ENCODE data around the gene C7orf57.

C7orf57 gene

DNA sequence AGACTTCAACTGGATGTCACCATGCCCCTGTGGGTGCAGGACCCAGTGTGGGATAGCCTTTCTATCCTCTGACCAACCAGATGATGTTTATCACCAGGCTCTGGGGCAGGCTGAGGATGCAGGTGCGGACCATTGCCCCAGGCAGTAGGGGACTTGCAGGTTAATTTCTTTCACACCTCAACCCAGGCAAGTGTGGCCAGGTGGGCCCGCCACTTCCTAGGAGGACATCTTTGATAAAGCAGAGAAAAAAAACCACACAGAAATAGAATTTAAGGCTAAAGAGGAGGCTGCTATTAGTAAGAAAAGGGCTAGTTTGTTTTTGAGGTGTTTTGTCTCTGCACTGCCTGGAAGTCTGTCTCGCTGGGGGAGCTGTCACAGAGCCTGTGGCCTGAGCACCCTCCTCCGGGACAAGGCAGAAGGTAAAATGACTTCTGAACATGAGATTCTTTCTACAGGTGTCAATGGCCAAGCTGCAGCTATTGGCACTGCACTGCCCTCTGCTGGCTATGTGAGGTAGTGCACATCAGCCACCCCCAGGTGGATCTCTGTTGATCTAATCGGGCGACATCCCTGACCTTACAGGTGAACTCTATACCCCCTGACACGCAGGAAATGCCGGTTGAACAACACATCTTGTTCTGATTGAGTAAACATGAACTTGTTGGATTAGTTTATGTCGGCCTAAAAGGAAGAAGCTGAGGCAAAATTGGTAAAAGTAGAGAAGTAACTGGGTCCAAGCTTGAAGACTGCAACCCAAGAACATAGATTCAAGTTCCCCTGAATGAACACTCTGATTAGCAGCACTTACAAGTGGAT lies 74.7 kb downstream of the C7orf57 start:
- no peak for DNase-seq (ENCODE audit: low read depth)

GRCh38 chr7:48110868-48111267 lies 75.5 kb downstream of the C7orf57 start:
- DNase-seq (ENCODE audit: low read depth) = no peak

Measured in GM04504 (cell line).